DMS114 treated with DMSO at 0.1 percent for 48 hours (cell line): ENCODE measurements around the gene ACAD9.
"Not testable (repeated sequence)": the region's sequence is repeated elsewhere in the genome, so short reads cannot be mapped to it uniquely, and the experiment has no call there.

Source experiments
- DNase-seq: peaks from one replicate; lab custom pipeline; 2025; ENCODE audit not compliant: unreplicated experiment; lab: John Stamatoyannopoulos, UW

Gene ACAD9

DNA sequence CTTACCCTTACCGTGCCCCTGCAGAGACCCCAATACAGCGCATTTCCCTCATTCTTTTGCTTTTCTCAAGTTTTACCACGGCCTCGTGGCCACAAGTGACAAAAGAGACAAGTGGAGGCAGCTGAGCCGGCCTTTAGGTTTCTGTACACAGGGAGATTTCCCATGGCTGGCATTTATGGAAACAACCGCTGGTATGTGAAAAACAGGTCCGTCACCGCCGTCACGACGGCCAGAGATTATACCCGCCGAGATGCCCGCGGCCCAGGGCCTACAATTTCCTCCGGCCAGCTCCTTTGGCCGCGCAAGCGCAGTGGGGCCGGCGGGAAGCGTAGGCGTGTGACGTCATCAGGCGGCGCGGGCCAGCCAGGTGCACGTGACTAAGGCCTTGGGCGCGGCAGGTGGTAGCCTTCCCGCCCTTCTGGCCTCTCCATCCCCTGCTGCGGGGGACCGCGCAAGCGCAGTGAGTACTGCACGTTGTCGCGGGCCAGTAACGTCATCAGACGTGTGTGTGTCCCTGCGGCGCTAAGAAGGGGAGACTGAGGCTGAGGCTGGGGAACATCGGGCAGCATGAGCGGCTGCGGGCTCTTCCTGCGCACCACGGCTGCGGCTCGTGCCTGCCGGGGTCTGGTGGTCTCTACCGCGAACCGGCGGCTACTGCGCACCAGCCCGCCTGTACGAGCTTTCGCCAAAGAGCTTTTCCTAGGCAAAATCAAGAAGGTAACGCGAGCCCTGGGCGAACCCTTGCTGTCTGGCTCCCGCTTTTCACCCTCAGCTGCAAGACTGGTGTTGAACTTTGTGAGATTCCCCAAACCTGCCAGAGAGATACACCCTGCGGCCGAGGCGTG, at the start of gene ACAD9:
ACAD9 (plus strand) TSS at position 496 of the 845 bp plus-strand sequence; CDS start at position 568, 72 bp downstream.
- DNase-seq = peak; percentile 89

DNA sequence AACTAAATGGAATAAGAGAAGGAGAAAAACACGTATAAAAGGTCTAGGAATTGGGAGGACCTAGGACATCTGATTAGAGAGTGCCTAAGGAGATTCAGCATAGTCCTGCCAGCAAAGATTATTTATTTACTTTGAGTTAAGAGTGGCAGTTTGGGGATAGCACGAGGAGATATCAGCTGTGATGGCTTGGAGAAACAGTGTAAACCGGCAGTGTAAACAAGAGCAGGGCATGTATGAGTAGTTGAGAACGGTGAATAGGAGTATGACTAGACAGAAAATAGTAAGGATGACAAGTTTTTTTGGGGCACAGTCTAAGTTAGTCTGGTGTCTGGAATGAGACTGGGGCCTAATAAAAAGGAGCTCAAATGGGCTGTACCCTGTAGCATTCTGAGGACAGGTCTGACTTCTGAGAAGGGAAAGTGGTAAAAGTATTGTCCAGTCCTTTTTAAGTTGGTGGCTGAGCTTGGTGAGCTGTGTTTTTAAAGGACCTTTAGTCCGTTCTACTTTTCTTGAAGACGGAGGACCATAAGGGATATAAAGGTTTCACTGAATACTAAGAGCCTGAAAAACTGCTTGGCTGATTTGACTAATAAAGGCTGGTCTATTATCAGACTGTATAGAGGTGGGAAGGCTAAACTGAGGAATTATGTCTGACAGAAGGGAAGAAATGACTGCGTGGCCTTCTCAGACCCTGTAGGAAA, 49.3 kb upstream of the ACAD9 start:
- not testable (repeated sequence) for DNase-seq

DNA sequence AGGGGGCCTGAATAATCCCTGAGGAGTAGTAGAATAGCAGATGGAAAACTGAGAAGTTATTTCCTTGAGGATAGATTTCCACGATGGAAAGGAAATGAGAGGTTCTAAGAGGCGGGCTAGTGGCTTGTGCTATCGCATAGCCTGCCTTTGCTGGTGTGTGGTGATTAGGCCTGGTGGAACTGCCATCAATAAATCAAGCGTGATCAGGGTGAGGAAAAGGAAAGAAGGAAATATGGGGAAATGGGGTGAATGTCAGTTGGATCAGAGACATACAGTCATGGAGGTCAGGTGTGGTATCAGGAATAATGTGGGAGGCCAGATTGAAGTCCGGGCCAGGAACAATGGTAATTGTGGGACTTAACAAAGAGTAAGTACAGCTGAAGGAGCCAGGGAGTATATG, 48.7 kb upstream of the ACAD9 start:
- not testable (repeated sequence) for DNase-seq

DNA sequence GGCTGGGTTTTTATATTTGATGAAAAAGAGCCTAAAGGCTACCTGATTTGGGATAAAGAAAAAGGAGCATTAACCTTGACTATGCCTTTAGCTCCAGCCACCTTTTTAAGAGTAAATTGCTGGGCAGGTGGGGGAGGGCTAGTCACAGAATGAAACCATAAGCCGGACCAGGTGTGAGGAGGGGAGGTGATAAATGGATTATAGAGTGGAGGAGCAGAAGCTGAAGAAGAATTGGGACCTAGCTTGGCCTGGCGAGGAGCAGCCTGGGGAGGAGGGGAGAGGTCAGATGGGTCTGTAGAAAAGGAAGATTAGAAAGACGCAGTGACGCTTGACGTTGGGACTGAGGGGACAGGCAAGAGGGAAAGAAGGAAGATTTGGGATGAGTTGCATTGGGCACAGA, 46.4 kb upstream of the ACAD9 start:
- not testable (repeated sequence) for DNase-seq

DNA sequence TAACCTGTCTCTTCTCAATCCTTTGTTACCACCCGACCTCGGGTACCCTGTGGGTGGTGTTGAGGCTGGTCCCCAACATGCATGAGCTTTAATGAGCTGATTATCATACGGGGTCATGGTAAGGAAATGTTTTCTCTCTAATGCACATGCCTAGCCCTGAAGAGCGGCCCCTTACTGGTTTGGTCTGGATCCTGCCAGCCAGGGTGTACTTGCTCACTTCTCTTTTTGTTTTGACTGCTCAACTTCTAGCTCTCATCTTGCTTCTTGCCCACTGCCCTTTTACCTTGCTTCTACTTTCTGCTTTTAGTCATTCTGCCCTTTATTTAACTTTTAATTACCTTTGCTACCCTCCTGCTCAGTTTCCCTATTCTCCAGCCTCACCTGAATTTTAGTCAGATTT, 44.3 kb upstream of the ACAD9 start:
- DNase-seq = no peak

DNA sequence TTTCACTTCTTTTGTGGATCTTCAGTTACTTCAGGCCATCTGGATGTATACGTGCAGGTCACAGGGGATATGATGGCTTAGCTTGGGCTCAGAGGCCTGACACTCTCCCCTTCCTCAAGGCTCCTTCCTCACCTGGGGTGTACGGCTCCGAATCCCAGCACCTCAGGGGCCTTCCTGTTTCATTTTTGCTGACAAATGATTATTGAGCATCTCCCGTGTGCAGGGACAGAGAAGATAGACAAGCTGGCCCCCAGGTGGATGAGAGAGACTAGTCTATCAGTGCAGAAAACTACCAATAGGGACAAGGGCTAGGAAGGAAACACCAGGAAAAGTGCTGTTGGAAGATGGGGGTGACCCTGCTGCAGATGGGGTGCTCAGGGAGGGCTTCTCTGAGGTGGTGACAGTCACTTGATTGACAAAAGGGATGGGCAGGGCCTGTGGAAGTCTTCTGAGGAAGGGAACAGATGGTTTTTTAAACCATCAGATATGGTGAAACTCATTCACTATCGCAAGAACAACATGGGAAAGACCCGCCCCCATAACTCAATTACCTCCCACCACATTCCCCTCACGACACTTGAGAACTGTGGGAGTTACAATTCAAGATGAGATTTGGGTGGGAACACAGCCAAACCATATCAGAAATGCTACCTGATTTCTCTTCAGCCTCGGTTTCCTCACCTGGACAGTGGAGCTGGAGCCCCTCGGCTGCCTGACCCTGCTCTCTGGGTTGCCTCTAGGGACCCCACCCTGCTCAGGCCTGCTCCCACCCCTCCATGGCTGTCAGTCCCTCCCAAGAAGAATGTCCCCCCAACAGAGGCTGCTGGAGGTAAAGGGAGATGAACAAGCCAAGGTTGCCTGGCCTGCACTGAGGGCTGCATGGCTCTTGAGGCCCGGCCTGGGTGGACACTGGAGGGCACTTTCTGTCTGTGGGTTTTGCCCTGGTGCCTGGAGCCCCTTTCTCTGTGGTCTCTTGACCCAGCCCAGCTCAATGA, 37.2 kb upstream of the ACAD9 start:
- DNase-seq = no peak

DNA sequence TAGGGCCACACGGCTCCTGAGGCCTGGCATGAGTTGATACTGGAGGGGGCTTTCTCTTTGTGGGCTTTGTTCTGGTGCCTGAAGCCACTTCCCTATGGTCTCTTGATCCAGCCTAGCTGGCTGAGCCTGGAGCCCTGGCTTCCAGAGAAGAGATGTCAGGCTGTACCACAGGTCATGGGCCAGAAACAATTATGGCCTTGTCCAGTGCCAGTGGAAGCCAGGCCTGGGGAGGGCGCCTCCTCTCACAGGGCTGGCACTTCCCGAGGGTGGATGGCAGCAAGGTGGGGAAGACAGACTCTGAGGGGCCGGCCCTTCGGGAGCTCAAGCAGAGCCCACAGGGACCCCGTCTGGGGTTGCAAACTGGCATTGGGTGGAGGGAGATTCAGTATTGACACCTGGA, 34.9 kb upstream of the ACAD9 start:
- DNase-seq = no peak

DNA sequence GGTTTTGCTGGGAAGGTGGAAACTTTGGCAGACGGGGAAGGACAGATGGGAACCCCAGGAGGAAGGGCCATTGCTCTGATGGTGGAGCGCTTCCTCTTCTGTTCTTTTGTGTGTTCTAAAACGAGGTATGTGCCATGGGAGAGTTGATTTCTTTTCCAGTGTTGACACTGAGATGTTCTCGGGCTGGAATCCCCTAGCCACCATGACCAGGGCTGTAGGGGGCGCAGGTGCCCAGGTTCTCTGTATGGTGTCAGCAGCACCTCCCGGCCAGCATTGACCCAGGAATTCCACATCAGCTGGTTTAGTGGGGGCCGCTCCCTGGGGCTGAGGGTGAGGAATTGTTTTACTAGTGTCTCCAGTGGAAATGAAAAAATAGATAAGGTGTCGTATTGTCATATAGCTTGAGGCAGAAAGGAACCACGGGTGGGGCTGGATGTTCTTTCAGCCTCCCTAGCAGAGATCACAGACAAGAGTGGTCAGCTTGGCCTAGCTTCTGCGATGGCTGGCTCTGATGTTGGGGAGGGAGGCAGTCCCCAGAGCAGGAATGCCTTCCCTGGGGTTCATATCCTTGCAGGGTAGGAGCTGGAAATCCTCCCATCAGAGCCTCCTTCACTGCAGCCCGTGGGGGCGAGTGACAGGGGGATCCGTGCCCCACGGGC, 34.2 kb upstream of the ACAD9 start:
- DNase-seq = no peak

DNA sequence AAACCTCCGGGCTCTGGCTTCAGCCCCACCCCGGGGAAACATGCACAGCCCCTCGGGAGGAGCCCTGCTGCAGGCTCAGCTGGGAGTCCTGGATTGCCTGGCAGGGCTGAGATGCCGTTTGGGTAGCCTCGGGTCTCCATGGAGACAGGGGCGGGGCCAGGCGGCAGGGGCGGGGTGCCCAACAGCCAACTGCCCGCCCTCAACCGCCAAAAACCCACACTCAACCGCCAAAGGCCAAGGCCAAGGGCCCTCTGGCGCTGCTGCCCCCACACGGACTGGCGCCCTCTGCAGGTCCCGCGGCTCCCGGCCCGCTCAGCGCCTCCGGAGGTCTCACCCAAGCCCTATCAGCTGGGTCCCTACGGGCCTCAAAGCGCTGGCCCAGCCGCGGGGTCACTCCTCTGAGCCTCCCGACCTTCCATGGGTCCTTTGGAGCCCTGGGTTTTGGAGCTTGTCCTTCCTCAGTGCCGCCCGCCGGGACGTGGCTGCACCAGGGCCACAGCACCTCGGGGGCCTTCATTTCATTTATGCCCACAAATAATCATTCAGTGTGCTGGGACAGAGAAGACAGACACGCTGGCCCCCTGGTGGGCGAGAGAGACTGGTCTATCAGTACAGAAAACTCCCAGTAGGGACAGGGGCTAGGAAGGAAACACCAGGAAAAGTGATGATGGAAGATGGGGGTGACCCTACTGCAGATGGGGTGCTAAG, 33.5 kb upstream of the ACAD9 start:
- DNase-seq = peak; percentile 56

DNA sequence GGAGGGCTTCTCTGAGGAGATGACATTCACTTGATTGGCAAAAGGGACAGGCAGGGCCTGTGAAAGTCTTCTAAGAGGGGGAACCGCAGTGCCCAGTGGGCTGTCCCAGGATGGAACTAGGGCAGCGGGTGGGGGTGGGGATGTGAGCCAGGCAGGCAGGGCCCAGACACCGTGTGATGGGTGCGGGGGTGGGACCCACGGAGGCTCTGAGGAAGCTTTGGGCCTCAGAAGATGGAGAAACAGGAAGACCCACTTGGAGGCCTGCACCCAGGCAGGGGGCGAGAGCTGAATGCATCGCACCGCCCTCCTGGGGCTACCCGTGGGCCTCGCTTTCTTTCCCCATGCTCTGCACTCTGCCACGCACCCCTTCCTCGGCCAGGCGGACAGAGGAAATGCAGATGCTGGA, 32.9 kb upstream of the ACAD9 start:
- DNase-seq = no peak

DNA sequence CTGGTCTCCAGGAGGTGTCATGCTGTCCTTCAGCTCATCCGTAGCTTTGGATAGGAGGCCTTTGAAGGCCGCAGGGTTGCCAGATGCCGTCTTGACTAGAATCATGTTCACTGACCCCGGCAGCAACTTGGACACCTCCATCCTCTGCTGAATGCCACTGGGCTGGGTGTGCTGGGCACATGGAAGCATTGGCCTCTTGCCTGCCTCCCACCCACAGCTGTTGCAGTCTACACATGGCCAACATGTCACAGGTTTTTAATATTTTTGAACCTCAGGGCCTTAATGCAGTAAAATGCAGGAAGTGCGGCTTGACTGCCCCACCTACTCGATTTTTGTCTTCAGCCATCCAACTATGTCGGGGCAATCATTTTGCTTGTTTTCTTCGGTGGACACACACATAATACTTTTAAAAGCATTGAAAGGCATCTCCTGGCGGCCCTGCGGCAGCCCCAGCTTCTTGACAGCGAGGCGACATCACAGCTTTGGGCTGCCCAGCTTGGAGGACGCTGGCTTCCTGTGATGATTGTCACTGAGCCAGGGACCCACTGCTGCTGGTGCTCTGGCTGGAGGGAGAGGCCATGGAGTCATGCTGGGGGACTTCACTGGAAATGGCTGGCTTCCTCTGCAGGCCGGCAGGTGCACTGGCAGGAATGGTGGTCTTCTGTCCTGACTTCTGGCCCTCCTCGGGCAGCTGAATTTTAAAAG, 31.6 kb upstream of the ACAD9 start:
- no peak for DNase-seq

DNA sequence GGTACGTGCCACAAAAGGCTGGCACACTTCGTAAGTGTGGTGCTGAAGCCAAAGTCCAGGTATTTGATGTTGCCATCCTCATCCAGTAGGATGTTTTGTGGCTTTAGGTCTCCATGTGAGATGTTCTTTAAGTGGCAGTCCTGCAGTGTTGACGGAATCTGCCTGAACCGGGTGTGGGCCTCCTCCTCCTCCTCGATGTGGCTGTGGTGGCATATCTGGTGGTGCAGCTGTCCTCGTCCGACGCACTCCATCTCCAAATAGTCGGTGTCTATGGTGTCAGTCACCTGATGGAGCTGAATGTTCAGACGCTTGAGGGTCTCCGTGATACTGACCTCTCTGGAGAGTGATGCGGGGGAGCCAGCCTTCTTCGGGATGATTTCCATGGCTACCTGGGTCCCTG, 30.5 kb upstream of the ACAD9 start:
- DNase-seq = no peak

DNA sequence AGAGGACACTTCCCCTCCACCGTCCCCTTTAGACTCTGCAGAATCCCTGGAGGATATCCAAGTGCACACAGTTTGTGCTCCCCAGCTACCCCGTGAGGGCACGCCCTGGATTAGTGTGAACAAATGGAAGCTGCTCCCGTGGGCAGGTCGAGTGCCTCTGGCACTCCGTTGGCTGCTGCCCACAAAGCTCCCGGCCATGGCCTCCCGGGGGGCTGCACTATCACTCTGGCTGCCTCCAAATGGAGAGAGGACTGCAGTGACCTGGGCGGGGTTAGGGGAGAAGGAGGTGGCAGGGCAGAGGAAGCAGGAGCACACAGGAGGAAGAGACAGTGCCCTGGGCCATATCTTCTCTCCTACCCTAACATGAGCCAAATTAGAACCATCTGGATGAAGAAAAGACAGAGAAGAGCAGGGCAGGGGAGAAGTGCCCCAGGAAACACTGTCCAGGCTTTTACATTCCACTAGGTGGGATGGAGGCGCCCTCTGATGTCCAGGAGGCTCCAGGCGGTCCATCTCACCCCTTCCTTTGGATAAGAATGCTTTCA, 29.4 kb upstream of the ACAD9 start:
- no peak for DNase-seq

DNA sequence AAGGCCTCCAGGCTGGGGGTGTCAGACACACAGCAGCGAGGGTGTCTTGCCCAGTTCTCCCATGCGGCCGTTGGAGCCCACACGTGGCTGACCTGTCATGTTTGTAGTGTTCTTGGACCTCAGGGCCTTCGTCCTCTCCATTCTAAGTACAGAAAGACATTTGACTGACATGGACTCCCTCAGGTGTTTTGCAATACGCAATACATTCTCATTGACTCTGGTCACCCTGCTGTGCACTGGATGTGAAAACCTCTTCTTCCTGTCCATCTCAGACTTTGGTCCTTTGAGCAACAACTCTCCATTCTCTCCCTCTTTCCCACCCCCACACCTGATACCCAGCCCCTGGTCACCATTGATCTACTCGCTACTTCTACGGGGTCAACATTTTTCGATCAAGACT, 28.9 kb upstream of the ACAD9 start:
- no peak for DNase-seq

DNA sequence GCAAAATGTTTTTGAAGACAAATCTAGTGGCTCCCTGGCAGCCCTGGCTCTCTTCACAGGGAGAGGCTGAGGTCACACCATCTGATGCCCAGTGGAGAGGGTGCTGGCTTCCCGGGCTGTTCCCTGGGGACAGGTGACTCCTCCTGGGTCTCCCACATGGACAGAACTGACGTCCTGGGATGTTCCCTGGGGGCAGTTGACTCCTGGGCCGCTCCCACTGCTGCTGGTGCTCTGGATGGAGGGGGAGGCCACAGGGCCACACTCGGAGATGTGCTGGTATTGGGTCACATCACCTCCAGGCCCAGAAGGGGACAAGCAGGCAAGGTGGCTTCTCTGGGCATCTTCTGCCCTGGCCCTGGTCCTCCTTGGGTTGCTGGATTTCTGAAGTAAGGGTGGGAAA, 27.8 kb upstream of the ACAD9 start:
- no peak for DNase-seq

DNA sequence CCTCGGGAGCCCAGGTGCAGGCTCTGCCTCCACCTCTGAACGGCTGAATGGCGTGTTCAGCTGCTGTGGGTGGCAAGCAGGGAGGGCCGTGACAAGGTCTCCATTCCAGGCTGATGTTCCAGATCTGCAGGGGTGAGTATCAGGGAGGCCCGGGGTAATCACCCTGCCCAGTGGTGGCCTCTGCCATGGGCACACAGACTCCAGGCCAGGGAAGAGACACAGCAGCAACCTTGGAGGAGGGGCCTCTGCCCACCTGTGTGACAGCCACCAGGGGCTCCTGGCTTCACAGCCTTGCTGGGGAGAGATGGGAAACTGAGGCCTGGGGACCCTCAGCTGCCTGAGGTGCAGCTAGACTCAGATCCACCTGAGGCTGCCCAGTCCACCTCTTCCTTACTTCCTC, 25.6 kb upstream of the ACAD9 start:
- no peak for DNase-seq

DNA sequence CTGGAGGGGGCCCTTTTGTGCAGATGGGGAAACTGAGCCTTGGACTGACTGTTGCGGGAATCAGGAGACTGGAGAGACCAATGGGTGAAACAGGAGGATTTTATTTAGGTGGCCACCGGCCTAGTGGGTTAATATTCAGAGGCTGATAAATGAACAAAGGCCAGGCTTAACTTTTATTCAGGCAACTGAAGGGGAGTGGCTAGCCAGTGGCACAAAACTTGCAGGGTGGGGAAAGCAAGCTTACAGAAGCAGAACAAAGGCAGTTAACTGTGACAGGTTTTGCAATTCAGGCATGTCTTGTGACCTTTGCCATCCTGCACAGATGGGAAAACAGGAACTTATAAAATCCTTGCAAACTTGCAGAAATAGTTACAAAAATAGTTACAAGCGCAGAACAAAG, 24.9 kb upstream of the ACAD9 start:
- no peak for DNase-seq

DNA sequence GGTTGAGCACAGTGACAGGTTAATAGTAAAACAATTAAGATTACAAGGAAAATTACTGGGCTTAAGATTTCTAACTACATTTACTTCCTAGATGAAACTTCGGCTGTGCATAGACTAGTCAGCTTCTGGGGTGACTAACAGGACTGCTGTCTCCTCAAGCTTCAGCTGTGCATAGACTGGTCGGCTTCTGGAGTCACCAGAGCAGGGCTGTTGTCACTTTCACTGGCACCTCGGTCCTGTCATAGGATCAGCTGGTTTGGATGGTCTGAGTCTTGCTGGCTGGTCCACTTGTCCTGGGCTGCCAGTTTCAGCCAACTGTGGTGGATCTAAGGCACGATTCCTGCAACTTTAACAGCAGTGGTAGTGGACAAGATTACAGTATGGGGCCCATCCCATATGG, 23.9 kb upstream of the ACAD9 start:
- DNase-seq = no peak

DNA sequence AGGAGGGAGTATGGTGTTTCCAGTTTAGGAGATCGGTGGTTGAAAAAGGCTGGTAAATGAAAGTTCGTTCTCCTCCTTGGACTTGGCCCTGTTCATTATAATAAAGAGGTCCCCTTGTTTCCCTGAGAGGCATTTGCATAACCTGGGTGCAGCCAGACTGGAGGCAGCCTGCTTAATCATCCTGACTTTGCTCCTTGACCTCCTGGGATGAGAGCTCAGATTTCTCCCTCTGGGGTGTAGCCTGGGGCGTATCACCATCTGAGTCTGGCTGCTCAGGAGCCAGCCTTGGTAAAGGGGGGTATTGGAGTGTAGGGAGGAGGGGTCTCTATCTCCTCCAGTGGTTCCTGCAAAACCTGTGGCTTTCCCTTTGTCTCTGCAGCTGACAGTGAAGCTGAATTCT, 21.3 kb upstream of the ACAD9 start:
- DNase-seq = no peak
